A549 (cell line): ENCODE data around the gene SEMG1.

Experiments used
- CTCF ChIP-seq: fragments of >200 bp; sonication (Bioruptor Twin); formaldehyde crosslinking; IDR thresholded peaks from 3 replicates; pipeline ENCODE4 v1.5.1; 2016
- MAFK ChIP-seq: fragments of 450-650 bp; IDR thresholded peaks from 2 replicates; pipeline ENCODE4 v1.6.1; 2014; ENCODE audit not compliant: partially characterized antibody
- PBX3 ChIP-seq: IDR thresholded peaks from 2 replicates; pipeline ENCODE4 v1.6.1; 2012
- POLR2A ChIP-seq: IDR thresholded peaks from 2 replicates; pipeline ENCODE4 v1.6.1; 2012; ENCODE audit warnings: mild to moderate bottlenecking, low read length
- RAD21 ChIP-seq, 2 experiments: fragments of >200 bp in 1 of 2; sonication (Bioruptor Twin) in 1 of 2; formaldehyde crosslinking in 1 of 2; IDR thresholded peaks in 1 of 2; conservative IDR thresholded peaks in 1 of 2; 2 replicates in 1 of 2; 3 replicates in 1 of 2; pipeline ENCODE4 v1.6.1; 2012 to 2018; ENCODE audit warnings: inconsistent platforms in 1 of 2
- RFX5 ChIP-seq: fragments of 450-650 bp; IDR thresholded peaks from 2 replicates; pipeline ENCODE4 v1.7.1; 2014; ENCODE audit warnings: antibody characterized with exemption, mild to moderate bottlenecking, moderate library complexity
- USF2 ChIP-seq: fragments of 450-650 bp; IDR thresholded peaks from 2 replicates; pipeline ENCODE4 v1.6.1; 2014; ENCODE audit warnings: antibody characterized with exemption

GRCh38 chr20:45221076-45221475 is 14.2 kb downstream of the SEMG1 start, which contains the start of gene SEMG2:
- no peak for TF ChIP-seq RAD21 (conservative IDR thresholded peaks at IDR 0.05 in 1 of 2, IDR thresholded peaks at IDR 0.05 in 1 of 2)
- TF ChIP-seq MAFK, result no peak
- TF ChIP-seq PBX3, result no peak
- no peak for TF ChIP-seq CTCF
- no peak for TF ChIP-seq USF2
- no peak for TF ChIP-seq POLR2A
- TF ChIP-seq RFX5, result no peak
